DLD1 (cell line): Measurements from ENCODE around the gene CCL2.
"Not testable (repeated sequence)": the region's sequence is repeated elsewhere in the genome, so short reads cannot be mapped to it uniquely, and the experiment has no call there.

Experiments used
- in situ Hi-C: cut with HindIII; loops from 2 replicates; pipeline ENCODE4 v1.10.0; 2017; ENCODE audit warnings: low sequenced_read_pairs

The CCL2 gene

DNA sequence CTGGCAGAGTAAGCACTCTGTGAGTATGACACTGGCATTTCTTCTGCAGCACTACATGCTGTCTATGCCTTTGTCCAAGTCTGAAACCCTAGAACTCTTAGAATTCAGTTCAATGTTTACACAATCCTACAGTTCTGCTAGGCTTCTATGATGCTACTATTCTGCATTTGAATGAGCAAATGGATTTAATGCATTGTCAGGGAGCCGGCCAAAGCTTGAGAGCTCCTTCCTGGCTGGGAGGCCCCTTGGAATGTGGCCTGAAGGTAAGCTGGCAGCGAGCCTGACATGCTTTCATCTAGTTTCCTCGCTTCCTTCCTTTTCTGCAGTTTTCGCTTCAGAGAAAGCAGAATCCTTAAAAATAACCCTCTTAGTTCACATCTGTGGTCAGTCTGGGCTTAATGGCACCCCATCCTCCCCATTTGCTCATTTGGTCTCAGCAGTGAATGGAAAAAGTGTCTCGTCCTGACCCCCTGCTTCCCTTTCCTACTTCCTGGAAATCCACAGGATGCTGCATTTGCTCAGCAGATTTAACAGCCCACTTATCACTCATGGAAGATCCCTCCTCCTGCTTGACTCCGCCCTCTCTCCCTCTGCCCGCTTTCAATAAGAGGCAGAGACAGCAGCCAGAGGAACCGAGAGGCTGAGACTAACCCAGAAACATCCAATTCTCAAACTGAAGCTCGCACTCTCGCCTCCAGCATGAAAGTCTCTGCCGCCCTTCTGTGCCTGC is at the start of gene CCL2:
Gene CCL2, plus strand, starts transcription at position 635 of the 730 bp plus-strand sequence. Its CDS starts 65 bp downstream, at position 700.
- in situ Hi-C loops: no loop called here

DNA sequence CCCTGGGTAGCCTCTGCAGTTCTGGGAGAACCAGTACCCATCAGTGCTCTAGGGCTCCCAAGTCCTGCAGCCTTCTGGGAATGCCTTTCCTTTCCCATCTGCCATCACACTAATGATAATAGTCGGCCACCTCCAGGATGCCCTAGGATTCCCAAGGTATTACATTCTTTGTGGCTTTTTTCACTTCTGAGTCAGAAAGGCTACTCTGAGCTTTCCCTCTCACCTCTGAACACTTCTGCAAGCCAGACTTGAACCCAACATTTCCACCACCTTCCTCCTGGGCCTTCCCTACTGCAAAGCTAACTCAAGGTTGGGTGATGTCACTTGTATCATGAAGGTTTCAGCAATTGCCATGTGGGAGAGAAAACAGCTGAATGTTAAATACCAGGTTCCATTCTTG is 49.7 kb upstream of the CCL2 start:
- in situ Hi-C loops: no loop called here

DNA sequence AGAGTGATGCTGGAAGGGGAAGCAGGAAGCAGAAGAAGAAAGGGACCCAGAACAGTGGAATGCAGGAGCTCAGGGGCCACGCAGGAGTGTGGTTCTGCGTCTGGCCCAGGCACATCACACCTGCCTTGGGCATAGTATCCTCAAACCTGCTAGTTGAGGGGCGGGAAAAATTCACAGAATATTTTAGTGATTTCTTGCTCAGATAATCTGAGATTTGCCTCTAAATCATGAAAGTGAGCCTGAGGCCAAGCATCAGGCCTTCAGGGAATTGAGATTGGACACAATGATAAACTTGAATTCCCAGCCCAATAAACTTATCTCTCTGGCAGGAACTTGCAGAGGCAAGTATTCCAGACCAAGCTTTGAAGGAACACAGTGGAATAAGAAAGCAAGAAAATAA is 48.5 kb upstream of the CCL2 start:
- in situ Hi-C loops: no loop called here

DNA sequence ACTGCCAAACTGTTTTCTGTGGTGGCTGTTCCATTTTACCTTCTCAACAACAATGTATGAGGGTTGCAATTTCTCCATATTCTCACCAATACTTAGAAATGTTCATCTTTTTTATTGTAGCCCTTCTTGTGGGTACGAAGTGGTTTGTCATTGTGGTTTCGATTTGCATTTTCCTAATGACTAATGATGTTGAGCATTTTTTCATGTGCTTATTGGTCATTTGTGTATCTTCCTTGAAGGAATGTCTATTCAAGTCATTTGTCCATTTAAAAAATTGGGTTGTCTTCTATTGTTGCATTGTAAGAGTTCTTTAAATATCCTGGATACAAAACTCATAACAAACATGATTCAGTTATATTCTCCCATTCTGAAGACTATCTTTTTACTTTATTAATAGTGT is 47.5 kb upstream of the CCL2 start:
- in situ Hi-C loops: no loop called here

DNA sequence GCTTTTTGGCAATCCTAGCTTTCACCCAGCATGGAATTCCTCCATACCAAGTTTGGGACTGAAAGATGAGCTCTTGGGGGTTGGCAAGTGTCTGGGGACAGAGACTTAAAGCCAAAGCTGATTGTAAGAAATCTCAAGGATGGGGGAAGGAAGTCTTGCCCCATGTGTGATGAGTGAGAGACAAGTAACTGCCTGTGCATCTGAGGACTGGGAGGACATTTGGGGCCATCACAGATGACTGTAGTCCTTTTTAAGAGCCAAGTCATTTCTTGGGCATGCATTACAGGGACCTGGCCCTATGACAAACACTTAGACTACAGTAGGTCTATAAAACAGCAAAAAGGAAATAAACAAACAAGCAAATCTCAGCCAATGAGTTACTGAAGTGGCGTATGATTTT is 36.3 kb upstream of the CCL2 start:
- in situ Hi-C loops: no loop called here

DNA sequence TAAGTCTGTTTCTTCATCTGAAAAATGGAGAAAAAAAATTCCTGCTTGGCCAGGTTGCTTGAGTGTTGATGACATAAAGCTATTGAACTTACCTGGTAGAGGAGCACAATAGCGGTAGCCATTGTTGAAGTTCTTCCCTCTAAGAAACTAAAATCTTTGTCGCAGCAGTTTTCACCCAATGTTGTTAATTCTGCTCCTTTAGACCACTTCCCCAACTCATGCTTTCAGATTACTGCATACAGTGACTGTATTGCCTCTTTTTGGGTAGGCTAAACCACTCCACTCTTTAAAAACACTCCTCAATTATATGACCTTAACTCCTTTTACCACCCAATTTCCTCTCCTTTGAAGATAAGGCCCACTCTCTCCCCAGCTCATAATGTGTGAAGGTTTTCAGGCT is 35.7 kb upstream of the CCL2 start:
- in situ Hi-C loops: no loop called here

DNA sequence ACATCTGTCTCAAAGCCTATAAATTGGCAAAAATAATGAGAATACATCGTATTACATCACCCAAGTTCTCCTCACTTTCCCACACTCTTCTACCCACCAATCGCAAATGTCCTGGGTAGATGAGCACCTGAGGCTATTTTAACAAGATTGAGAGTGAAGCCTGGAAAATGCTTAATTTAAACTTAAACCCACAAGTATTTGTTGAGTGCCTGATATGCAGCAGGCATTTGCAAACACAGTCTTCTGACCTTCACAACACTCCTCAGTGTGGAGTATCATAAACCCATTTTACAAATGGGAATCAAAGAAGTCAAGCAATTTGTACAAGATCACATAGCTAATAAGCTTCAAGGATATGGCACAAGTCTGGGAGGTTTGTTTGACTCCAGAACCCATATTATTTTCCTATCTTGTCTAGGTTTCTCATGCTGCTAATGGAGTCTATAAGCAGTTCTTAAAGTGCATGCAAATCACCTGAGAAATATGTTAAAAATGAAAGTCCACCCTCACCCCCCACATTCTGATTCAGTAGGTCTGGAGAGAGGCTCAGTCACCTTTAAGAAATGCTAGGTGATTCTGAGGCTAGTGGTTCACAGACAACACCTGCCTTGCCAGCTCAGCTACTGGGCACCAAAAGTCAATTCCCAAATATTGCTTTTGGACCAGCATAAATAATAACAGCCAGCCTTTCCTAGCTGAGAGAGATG is 34.9 kb upstream of the CCL2 start:
- in situ Hi-C loops: no loop called here

DNA sequence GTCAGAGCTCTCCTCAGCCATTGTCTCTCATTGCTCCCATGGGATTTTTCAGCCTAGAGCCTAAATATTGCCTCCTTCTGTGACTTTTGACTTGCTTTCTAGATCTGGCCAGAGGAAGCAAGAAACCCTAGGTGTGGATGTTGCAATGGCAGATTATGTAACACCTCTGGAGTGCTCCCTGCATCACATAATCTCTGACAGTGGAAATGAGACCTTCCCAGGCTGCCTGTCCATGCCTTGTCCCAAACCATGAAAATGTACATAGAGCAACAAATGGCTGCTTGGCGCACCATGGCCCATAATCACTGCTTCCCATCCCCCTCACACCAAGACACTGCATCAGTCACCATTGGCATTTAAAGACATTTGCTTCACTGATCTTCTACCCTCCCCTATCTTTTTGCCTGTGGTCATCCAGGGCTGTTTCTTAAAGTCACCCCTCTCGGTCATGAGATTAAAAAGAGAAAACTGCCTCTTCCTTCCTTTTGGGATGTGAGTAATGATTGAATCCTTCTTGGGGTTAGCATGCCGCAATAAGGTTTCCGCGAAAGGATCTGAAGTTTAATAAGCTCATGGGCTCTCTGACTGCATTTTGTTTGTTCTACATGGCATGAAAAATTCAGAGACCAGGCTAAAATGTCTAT is 34.2 kb upstream of the CCL2 start:
- in situ Hi-C loops: no loop called here

DNA sequence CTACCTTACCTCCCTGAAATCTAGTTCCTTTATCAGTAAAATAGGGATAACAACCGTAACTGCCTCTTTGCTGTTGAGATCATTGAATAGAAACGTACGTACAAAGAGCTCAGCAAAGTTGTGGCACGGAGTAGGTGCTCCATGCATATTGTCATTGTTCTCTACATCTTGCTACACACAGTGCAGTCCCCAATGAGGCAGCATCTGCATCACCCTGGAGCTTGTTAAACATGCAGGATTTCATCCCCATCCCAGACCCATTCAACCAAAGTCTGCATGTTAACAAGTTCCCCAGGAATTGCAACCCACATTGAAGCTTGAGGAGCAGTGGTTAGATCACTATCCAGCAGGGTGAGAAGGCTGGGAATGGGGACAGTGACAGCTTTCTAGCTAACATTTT is 33.7 kb upstream of the CCL2 start:
- in situ Hi-C loops: no loop called here

DNA sequence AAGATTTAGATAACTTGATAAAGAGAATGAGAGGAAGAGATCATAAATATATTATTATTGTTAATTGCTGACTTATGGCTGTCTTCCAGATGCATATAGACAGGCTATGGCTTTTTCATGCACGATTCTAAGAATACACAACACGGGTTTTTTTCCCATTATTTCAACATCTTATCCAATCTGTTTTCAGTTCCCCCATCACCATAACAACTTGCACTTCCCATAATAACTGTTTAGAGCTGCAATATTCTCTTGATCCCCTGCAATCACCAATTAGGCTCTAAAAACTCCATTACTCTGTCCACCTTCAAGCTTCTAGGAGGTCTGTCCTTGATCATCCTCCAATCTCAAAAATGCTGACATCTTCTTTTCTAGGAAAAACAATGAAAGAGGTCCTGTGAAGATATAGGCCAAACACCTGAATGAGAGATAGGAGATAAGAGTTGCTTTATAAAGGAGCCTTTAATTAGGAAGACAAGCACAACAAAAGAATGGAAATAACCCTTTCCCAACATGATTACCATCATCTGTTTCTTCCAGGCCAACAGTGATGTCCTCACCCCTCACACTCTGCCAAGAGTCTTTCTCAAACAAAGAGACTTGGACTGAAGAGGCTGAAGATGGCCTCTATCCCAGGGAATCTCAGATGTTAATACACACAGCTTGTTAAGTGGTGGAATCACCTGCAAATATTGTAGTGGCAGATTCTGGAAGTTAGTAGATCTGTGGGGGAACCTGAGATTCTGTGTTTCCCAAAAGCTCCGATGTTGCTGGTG is 32.2 kb upstream of the CCL2 start:
- in situ Hi-C loops: no loop called here

DNA sequence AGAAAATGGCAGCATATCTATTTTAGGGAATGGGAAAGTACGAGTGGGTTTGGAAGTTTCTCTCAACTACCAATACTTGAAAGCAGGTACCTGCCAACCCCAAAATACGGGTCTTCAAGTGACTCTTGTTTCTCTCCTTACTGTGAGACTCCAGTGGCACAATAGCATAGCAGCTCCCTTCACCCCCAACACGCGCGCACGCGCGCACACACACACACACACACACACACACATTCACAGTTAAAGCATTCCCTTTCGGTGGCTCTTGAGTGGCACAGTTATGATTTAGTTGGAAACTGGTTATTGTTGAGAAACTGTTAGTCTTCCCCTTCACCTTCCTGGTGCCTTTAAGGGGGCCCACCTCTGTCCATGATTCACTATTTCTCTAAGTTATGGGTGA is 30.0 kb upstream of the CCL2 start:
- in situ Hi-C loops: no loop called here

DNA sequence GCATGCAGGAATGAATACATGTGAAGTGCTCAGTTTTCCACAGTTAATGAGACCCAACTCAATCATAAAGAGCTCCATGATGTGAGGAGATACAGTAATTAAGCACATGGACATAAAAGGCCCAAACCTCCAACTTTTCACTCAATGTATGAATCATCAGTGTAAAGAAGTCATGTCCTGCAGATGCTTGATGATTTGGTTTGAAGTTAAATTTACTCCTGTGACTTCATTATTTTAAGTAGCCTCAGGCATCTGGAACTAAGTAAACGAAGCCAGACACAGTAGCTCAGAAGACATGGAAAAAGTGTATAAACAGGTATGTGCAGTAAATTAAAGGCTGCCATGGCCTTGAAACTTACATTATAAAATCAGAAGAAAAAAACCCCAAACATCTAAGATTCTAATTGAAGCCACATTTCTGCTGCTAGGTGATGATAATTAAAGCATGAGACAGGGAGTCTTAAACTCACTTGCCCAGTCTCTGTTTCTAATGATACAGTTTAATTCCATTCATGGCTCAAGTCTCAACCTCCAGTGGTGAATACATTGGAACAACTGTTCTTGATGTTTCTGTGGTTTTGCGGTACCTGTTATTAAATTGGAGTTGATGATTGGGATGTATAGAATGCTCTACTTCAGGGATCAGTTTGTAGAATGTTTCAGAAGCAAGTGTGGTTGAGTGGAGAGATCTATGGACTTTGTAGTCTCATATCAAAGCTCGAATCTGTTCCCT is 28.9 kb upstream of the CCL2 start:
- in situ Hi-C loops: no loop called here

DNA sequence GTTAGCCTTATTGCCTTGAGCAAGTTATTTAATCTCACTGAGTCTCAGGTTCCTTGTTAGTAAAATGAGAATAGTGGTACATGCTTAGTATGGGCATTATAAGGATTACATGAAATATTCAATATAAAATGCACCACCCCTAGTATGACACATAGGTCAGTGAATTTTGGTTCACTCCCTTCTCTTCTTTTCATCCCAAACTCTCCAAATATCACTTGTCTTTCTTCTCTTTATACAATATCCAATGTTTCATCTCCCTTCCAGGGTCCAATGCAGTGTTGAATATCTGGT is 28.4 kb upstream of the CCL2 start:
- in situ Hi-C loops: no loop called here

DNA sequence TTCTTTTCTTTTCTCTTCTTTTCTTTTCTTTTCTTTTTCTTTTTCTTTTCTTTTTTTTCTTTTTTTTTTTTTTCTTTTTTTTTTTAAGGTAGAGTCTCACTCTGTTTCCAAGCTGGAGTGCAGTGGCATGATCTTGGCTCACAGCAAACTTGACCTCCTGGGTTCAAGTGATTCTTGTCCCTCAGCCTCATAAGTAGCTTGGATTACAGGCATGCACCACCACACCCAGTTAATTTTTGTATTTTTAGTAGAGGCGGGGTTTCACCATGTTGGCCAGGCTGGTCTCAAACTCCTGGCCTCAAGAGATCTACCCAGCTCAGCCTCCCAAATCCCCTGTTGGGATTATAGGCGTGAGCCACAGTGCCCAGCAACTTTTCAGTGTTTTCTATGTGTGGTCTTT is 27.8 kb upstream of the CCL2 start:
- in situ Hi-C loops: not testable (repeated sequence)

DNA sequence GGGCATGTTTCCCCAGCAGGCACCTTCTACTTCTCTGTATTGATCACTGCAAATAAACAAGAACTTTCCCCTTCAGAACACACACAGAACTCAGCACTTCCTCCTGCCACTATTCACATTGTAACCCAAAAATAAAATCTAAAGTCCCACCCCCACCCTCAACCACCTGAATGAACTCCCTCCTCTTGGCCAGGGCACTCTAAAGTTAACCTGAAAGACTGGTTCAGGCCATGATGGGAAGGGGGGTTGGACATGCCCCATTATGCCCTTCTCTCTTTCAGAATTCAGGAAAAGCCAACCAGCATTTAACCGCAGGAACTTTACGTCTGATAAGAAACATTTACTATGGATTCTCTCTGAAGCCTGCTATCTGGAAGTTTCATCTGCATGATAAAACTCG is 27.4 kb upstream of the CCL2 start:
- in situ Hi-C loops: no loop called here

DNA sequence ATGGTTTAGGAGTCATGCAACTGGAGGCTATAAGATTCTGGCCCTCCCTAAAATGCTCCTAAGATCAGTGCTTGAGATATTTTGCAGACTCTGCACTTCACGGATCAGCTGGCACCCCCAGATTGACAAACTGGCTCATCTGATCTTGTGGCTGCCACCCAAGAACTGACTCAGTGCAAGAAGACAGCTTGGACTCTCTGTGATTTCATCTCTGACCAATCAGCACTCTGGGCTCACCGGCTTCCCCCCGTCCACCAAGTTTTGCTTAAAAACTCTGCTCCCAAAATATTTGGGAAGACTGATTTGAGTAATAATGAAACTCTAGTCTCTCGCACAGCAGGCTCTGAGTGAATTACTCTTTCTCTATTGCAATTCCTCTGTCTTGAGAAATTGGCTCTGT is 26.3 kb upstream of the CCL2 start:
- in situ Hi-C loops: no loop called here

DNA sequence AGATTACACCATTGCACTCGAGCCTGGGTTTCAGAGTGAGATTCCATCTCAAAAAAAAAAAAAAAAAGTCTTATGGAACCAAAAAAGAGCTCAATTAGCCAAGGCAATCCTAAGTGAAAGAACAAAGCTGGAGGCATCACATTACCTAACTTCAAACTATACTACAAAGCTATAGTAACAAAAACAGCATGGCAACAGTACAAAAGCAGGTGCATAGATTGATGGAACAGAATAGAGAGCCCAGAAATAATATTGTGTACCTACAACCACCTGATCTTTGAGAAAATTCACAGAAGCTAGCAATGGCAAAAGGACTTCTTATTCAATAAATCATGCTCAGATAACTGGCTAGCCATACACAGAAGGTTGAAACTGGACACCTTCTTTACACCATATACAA is 24.7 kb upstream of the CCL2 start:
- in situ Hi-C loops: no loop called here

DNA sequence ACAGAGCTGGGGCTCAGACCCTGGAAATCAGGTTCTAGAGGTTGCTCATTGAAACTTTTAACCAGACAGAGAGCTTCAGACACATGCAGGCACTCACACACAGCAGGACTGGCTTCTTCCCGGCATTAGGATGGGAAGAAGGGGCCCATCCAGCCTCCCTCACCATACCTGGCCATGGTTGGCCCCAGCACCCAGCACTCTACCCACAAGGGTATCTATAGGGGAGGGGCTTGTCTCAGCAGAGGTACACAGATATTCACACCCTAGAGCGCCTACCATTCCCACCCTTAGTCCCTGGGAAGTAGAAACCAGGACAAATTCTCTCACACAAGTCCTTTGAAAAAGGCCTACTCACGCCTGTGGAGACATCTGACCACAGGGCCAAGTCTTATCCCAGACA is 20.5 kb upstream of the CCL2 start:
- in situ Hi-C loops: no loop called here

DNA sequence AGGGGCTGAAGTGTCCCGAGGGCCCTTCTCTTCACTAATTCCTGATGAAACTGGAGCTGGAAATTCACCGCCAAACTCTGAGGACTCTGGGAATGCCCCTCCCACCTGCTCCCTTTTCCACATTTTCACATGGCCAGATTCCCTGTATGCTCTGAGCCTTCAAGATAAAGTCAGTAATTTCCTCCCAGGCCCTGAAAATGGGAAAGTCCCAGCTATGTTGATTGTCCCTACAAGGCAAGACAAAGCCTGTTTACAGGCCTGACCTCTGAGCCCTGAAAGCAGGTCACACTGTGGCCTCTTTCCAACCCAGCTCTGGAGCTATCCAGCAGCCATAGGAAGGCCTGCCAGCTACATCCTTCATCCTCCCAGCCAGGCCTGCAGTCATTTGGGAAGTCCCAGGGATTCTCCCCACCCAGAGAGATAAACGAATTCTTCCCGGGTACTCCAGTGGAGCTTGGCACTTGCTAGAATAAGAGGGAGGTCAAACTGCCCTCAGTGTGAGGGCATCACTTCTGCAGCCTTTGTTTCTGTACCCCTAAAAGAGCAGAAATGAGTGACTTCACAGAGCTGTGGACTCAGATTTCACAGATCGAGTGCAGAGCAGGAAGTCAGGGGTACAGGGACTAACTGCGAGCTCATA is 19.6 kb upstream of the CCL2 start:
- in situ Hi-C loops: no loop called here

DNA sequence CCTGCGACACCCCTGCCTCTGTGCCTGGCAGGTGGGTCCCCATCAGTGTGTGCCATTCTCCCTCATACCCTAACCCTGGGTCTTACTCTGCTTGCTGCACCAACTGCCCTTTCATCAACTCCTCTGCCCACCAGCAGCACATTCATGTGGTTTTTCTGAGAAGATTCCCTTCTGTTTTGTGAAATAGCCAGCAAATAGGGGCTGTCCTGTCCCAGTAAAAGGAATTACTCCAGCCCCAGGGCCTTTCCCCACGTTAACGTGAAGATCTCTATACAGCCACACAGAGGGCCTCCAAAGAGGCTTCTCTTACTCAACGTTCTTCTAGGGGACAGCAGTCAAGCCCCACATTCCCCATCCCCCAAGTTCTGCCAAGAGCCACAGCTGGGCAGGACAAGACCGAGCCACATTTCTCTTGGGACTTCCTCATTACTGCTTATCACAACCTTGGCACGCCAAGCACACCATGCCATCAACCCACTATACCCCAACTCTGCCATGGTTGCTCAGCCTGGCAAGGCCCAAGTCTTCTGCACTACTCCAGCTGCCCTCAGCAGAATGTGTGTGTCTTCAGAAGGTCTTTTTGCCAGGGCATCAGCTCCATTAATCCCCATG is 18.7 kb upstream of the CCL2 start:
- in situ Hi-C loops: no loop called here
